ENCODE data around the gene HCK.
"Not testable (repeated sequence)": the region's sequence is repeated elsewhere in the genome, so short reads cannot be mapped to it uniquely, and the experiment has no call there.

GRCh38 chr20:32033721-32034120 is 18.3 kb upstream of the HCK start:
- TF ChIP-seq POLR2A, CTCF (IDR thresholded peaks at IDR 0.05): not testable (repeated sequence)

Measured in body of pancreas (tissue), 4 donors.